Gastrocnemius medialis (tissue), 4 donors: ENCODE measurements around the gene LRP1. TPM values are rescaled to one million over a fixed set of nuclear protein-coding genes. Genes with fewer than 3 reads are reported as not detected.

Experiments
- ATAC-seq, 2 donors: fragments of 150-250 bp; one replicate each; pipeline ENCODE4 v1.9.1; 2016
- DNase-seq, 2 donors: peaks; one replicate each; pipeline ENCODE4 v3.0.0-alpha.2; 2019
- H3K27ac ChIP-seq, 4 donors: fragments of 200-600 bp; sonication (generic); 1 replicate in 1 of 4; 2 replicates in 3 of 4; pipeline ENCODE4 v1.5.1; 2016 to 2018; ENCODE audit warnings: mild to moderate bottlenecking in 2 of 4, moderate library complexity in 1 of 4
- H3K27me3 ChIP-seq, 3 donors: fragments of 200-600 bp; sonication (generic) in 2 of 3; 1 replicate in 1 of 3; 2 replicates in 2 of 3; pipeline versions ENCODE4 v1.5.1 to v1.6.0; 2016 to 2019; ENCODE audit warnings: mild to moderate bottlenecking in 1 of 3, moderate library complexity in 1 of 3
- H3K36me3 ChIP-seq, 2 donors: fragments of 200-600 bp; sonication (generic) in 1 of 2; one replicate each; pipeline ENCODE4 v1.5.1; 2017 to 2018
- H3K4me1 ChIP-seq, 2 donors: fragments of 200-600 bp; sonication (generic) in 1 of 2; one replicate each; pipeline ENCODE4 v1.5.1; 2016 to 2017; ENCODE audit warnings: mild to moderate bottlenecking in 2 of 2
- H3K4me3 ChIP-seq, 4 donors: fragments of 200-600 bp; sonication (generic) in 3 of 4; 1 replicate in 1 of 4; 2 replicates in 3 of 4; pipeline ENCODE4 v1.5.1; 2016 to 2019; ENCODE audit warnings: mild to moderate bottlenecking in 2 of 4
- H3K9me3 ChIP-seq, 3 donors: fragments of 200-600 bp; sonication (generic) in 2 of 3; 1 replicate in 1 of 3; 2 replicates in 2 of 3; pipeline ENCODE4 v1.5.1; 2016 to 2019
- CTCF ChIP-seq, 5 experiments: fragments of 450-650 bp in 3 of 5; fragments of 200-600 bp in 2 of 5; sonication (generic) in 2 of 5; IDR thresholded peaks in 4 of 5; conservative IDR thresholded peaks in 1 of 5; 1 replicate in 4 of 5; 2 replicates in 1 of 5; pipeline ENCODE4 v1.5.1; 2016 to 2019; ENCODE audit warnings: antibody characterized with exemption in 5 of 5, mild to moderate bottlenecking in 3 of 5, moderate library complexity in 3 of 5
- POLR2A ChIP-seq, 2 donors: fragments of 450-650 bp; IDR thresholded peaks; one replicate each; pipeline ENCODE4 v1.6.1; 2017; ENCODE audit warnings: antibody characterized with exemption in 2 of 2, mild to moderate bottlenecking in 2 of 2, moderate library complexity in 2 of 2
- in situ Hi-C, 4 donors: fragments of 200-750 bp; cut with MboI; loops; one replicate each; pipeline versions ENCODE4 v1.15.0 to v1.8.0; 2017; ENCODE audit warnings: low sequenced_read_pairs in 4 of 4
- intact Hi-C: fragments of 100-400 bp; cut with DNase I; formaldehyde crosslinking; loops from one replicate; pipeline ENCODE4 v1.15.1; 2023; ENCODE audit warnings: low total_unique reads
- total RNA-seq, 4 donors: library from RNA; depleted of rRNA; stranded (reverse); fragments of >200 nt; gene quantifications; one replicate each; pipeline versions ENCODE4 v1.1.0 to v1.2.3, GENCODE V29; 2016

LRP1 gene
- total RNA-seq, 4 donors from 2014 or later: 26.1 to 53.5 (median 49.8) TPM

- DNase-seq: peak in 1 of 2 donors; percentile 71
- Histone ChIP-seq H3K4me3 (peak overlapping the region; percentile 45 to 63 (median 61)), H3K27ac (peak overlapping the region; percentile 88 to 96 (median 91)), H3K9me3 (no peaks in the 10 kb centered on the region), H3K36me3 (peaks cover 0 to 22% of the 10 kb centered on the region in 2 donors), H3K4me1 (peaks cover 36 to 40% of the 10 kb centered on the region in 2 donors), H3K27me3 (no peaks in the 10 kb centered on the region)
- in situ Hi-C loops (loop anchor here in 1 of 4 donors (25.0 kb wide), 1 partner anchor 187 kb away; the partner anchor contains the start of genes INHBC and R3HDM2), intact Hi-C loops (no loop called here)
- TF ChIP-seq CTCF (IDR thresholded peaks at IDR 0.05 in 4 of 5, conservative IDR thresholded peaks at IDR 0.05 in 1 of 5) (no peak), POLR2A (IDR thresholded peaks at IDR 0.05) (no peak)
- peak; percentile 92 to 94 for ATAC-seq
These were observed 122.3 kb downstream of the LRP1 start for GRCh38 chr12:57250541-57250940.

GRCh38 chr12:57250956-57251355 lies 122.7 kb downstream of the LRP1 start, which contains the start of gene STAC3:
Gene STAC3, minus strand, starts transcription at chr12:57251187. Its CDS starts 1,551 bp downstream, at chr12:57249636.
- ATAC-seq (peak; percentile 89 to 93), DNase-seq (peak in 1 of 2 donors; percentile 85)
- Histone ChIP-seq H3K27me3 (no peaks in the 10 kb centered on the region), H3K27ac (peak within 1 kb of the TSS; percentile 88 to 96 (median 91)), H3K4me1 (peaks cover 36 to 38% of the 10 kb centered on the region in 2 donors), H3K36me3 (peaks cover 0 to 22% of the 10 kb centered on the region in 2 donors), H3K9me3 (no peaks in the 10 kb centered on the region), H3K4me3 (peak within 1 kb of the TSS; percentile 45 to 63 (median 61))
- intact Hi-C loops (no loop called here), in situ Hi-C loops (loop anchor here in 1 of 4 donors (25.0 kb wide), 1 partner anchor 186 kb away; the partner anchor contains the start of genes INHBC and R3HDM2)
- no peak for TF ChIP-seq CTCF (IDR thresholded peaks at IDR 0.05 in 4 of 5, conservative IDR thresholded peaks at IDR 0.05 in 1 of 5)
- peak; percentile 65 to 83 for TF ChIP-seq POLR2A (IDR thresholded peaks at IDR 0.05)

GRCh38 chr12:57254506-57255280 lies 126.4 kb downstream of the LRP1 start:
- Histone ChIP-seq H3K4me1 (peaks cover 22 to 36% of the 10 kb centered on the region in 2 donors), H3K4me3 (no peak overlapping the region), H3K36me3 (peaks cover 0 to 15% of the 10 kb centered on the region in 2 donors), H3K27me3 (no peaks in the 10 kb centered on the region), H3K9me3 (no peaks in the 10 kb centered on the region), H3K27ac (peak overlapping the region in 2 of 4 donors; percentile 16 to 23)
- no peak for ATAC-seq
- DNase-seq: no peak
- in situ Hi-C loops: loop anchor here in 1 of 4 donors (25.0 kb wide), 1 partner anchor 183 kb away; the partner anchor contains the start of genes INHBC and R3HDM2
- intact Hi-C loops: loop anchor here (5.0 kb wide), 1 partner anchor 268 kb away; the partner anchor contains the start of genes DDIT3 and MBD6
- TF ChIP-seq POLR2A (IDR thresholded peaks at IDR 0.05) (no peak), CTCF (IDR thresholded peaks at IDR 0.05 in 4 of 5, conservative IDR thresholded peaks at IDR 0.05 in 1 of 5) (no peak)

- TF ChIP-seq CTCF (IDR thresholded peaks at IDR 0.05 in 4 of 5, conservative IDR thresholded peaks at IDR 0.05 in 1 of 5) (no peak), POLR2A (IDR thresholded peaks at IDR 0.05) (no peak)
- H3K4me3 ChIP-seq: no peak overlapping the region
- intact Hi-C loops (loop anchor here (5.0 kb wide), 1 partner anchor 266 kb away; the partner anchor contains the start of genes DDIT3 and MBD6), in situ Hi-C loops (loop anchor here in 1 of 4 donors (25.0 kb wide), 1 partner anchor 181 kb away; the partner anchor contains the start of genes INHBC and R3HDM2)
- DNase-seq (no peak), ATAC-seq (no peak)
- peaks cover 0 to 15% of the 10 kb centered on the region in 2 donors for H3K36me3 ChIP-seq
- no peaks in the 10 kb centered on the region for H3K27me3 ChIP-seq
- no peaks in the 10 kb centered on the region for H3K9me3 ChIP-seq
- H3K27ac ChIP-seq: peak overlapping the region in 1 of 4 donors; percentile 16
- peaks cover 30 to 47% of the 10 kb centered on the region in 2 donors for H3K4me1 ChIP-seq
These were observed 127.6 kb downstream of the LRP1 start for GRCh38 chr12:57255916-57256315.
